Lower leg skin (tissue), 4 donors: ENCODE results near the gene COL24A1. TPM values are rescaled to one million over a fixed set of nuclear protein-coding genes. Genes with fewer than 3 reads are reported as not detected.
"Not testable (repeated sequence)": the region's sequence is repeated elsewhere in the genome, so short reads cannot be mapped to it uniquely, and the experiment has no call there.

ENCODE experiments used
- DNase-seq, 2 donors: peaks; one replicate each; pipeline ENCODE4 v3.0.0-alpha.2; 2019; ENCODE audit warnings: low spot score in 2 of 2
- H3K4me3 ChIP-seq: fragments of 200-600 bp; sonication (generic); 2 replicates; pipeline ENCODE4 v1.5.1; 2017; ENCODE audit warnings: mild to moderate bottlenecking, low read depth; ENCODE audit not compliant: poor library complexity, severe bottlenecking
- POLR2A ChIP-seq, 2 donors: fragments of 450-650 bp; IDR thresholded peaks; one replicate each; pipeline ENCODE4 v1.6.1; 2016 to 2017; ENCODE audit warnings: antibody characterized with exemption in 2 of 2, mild to moderate bottlenecking in 1 of 2, moderate library complexity in 1 of 2
- WGBS, 2 donors: methylation state at CpG; one replicate each; pipeline ENCODE4 v1.1.5; 2018; 5-methylcytosine and 5-hydroxymethylcytosine counted together
- intact Hi-C: fragments of 100-400 bp; cut with DNase I; formaldehyde crosslinking; loops from one replicate; pipeline ENCODE4 v1.15.0; 2023; ENCODE audit warnings: low total_unique reads
- total RNA-seq, 4 donors: library from RNA; depleted of rRNA; stranded (reverse); fragments of >200 nt; gene quantifications; one replicate each; pipeline ENCODE4 v1.1.0, GENCODE V29; 2016
- TF ChIP-seq, protein P1 (sequence below), 3 donors: fragments of 450-650 bp; IDR thresholded peaks; one replicate each; pipeline ENCODE4 v1.5.1; 2016; ENCODE audit warnings: antibody characterized with exemption in 3 of 3, mild to moderate bottlenecking in 3 of 3, moderate library complexity in 2 of 3

The COL24A1 gene
- total RNA-seq, 4 donors from 2014 or later: 0.17 to 1.3 (median 0.80) TPM

DNA sequence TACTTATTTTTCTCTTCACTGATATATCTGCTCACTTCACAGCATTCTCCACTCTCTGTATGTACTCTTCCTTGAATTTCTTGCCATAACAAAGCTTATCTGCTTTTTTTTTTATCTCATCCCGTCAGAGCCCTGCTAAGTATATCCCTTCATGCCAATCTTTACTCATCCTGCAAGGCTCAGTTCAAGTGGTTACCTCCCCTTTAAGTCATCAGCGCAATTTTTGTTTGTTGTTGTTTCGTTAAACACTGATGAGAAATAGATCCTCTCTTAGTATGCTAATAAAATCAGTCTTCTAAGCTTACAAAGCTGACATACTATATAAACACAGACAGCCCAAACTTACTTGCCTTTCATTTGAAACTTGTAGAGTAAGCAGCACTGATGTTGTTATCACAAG, 17.8 kb downstream of the COL24A1 start:
- TF ChIP-seq, protein P1, sequence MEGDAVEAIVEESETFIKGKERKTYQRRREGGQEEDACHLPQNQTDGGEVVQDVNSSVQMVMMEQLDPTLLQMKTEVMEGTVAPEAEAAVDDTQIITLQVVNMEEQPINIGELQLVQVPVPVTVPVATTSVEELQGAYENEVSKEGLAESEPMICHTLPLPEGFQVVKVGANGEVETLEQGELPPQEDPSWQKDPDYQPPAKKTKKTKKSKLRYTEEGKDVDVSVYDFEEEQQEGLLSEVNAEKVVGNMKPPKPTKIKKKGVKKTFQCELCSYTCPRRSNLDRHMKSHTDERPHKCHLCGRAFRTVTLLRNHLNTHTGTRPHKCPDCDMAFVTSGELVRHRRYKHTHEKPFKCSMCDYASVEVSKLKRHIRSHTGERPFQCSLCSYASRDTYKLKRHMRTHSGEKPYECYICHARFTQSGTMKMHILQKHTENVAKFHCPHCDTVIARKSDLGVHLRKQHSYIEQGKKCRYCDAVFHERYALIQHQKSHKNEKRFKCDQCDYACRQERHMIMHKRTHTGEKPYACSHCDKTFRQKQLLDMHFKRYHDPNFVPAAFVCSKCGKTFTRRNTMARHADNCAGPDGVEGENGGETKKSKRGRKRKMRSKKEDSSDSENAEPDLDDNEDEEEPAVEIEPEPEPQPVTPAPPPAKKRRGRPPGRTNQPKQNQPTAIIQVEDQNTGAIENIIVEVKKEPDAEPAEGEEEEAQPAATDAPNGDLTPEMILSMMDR (IDR thresholded peaks at IDR 0.05): no peak
- no peak for TF ChIP-seq POLR2A (IDR thresholded peaks at IDR 0.05)
- 73 to 84% methylated on average over 3 of the region's 3 CpGs for WGBS, 2 donors
- intact Hi-C loops: no loop called here
- no peak overlapping the region for H3K4me3 ChIP-seq
- no peak for DNase-seq

DNA sequence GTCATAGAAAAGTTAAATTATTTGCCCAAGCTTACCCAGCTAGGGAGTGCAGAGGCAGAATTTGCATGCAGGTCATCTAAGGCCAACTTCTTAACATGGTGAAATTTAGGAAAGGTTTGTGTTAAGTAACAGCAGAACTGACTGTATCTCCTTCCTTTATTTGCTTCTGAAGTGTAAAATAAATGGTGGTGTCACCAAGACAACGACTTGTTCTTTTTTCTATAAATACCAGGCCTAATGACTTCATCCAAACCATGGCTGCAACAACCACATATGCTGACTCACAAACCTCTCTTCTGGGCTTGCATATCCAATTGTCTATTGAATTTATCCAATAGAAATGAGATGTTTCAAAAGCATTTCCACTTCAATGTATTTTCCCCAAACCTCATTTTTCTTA, 19.1 kb downstream of the COL24A1 start:
- no peak for TF ChIP-seq POLR2A (IDR thresholded peaks at IDR 0.05)
- TF ChIP-seq, protein P1 (IDR thresholded peaks at IDR 0.05): no peak
- intact Hi-C loops: no loop called here
- no peak overlapping the region for H3K4me3 ChIP-seq
- DNase-seq: no peak
- 52 to 58% methylated on average over 1 of the region's 1 CpG for WGBS, 2 donors

GRCh38 chr1:86119214-86119764, 37.3 kb downstream of the COL24A1 start:
- H3K4me3 ChIP-seq: no peak overlapping the region
- DNase-seq: no peak
- intact Hi-C loops: no loop called here
- WGBS, 2 donors: 74 to 92% methylated on average over 3 of the region's 3 CpGs
- TF ChIP-seq, protein P1 (IDR thresholded peaks at IDR 0.05): no peak
- no peak for TF ChIP-seq POLR2A (IDR thresholded peaks at IDR 0.05)

- intact Hi-C loops: no loop called here
- TF ChIP-seq, protein P1 (IDR thresholded peaks at IDR 0.05): no peak
- no peak for TF ChIP-seq POLR2A (IDR thresholded peaks at IDR 0.05)
- WGBS, 2 donors: 43 to 51% methylated on average over 4 of the region's 4 CpGs
Observed at GRCh38 chr1:86114816-86115400, 41.7 kb downstream of the COL24A1 start.

DNA sequence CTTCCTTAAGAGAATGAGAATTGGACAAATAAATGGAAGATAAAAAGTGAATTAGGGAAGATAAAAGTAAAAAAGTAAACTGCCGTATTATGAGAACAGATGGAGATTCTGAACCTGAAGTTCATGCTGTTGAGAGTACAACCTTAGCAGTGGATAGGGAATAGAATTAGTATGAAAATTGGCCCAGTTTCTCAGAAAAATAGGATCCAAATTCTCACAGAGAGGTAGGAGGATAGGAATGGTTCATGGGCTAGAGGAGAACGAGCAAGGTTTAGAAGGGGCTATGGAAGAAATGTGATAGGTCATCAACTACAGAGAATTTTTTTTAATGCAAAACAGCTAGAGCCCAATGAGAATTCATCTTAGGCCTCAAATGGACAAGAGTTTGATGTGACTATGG, 42.3 kb downstream of the COL24A1 start:
- TF ChIP-seq, protein P1 (IDR thresholded peaks at IDR 0.05): no peak
- no peak for TF ChIP-seq POLR2A (IDR thresholded peaks at IDR 0.05)
- no peak overlapping the region for H3K4me3 ChIP-seq
- intact Hi-C loops: no loop called here
- DNase-seq: no peak
- 81 to 95% methylated on average over 2 of the region's 2 CpGs for WGBS, 2 donors

More at GRCh38 chr1:86114816-86115400, 41.7 kb downstream of the COL24A1 start:
- H3K4me3 ChIP-seq: no peak overlapping the region
- DNase-seq: no peak

DNA sequence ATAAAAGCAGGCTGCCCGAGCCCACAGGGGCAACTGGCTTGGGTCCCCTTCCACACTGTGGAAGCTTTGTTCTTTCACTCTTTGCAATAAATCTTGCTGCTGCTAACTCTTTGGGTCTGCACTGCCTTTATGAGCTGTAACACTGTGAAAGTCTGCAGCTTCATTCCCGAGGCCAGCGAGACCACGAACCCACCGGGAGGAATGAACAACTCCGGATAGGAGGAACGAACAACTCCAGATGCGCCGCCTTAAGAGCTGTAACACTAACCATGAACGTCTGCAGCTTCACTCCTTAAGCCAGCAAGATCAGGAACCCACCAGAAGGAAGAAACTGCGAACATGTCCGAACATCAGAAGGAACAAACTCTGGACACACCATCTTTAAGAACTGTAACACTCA, 45.0 kb downstream of the COL24A1 start:
- intact Hi-C loops, H3K4me3 ChIP-seq: not testable (repeated sequence)
- DNase-seq: peak in 1 of 2 donors; percentile 69
- WGBS, 2 donors: 79 to 92% methylated on average over 12 of the region's 12 CpGs
